ENCODE results near the gene SAMD5. TPM values are rescaled to one million over a fixed set of nuclear protein-coding genes. Genes with fewer than 3 reads are reported as not detected.
"Not testable (repeated sequence)": the region's sequence is repeated elsewhere in the genome, so short reads cannot be mapped to it uniquely, and the experiment has no call there.

The SAMD5 gene
- total and polyA plus RNA-seq, 9 of the 15 experiments (the other 6 are each of a cell fraction or from before 2014, with no cell fraction given) = 0.15 to 0.91 (median 0.55) TPM

GRCh38 chr6:147542436-147542835, 33.9 kb downstream of the SAMD5 start:
- in situ Hi-C loops (cut with MboI); H3K36me3 ChIP-seq (ENCODE audit: control insufficient read depth, insufficient read depth, low read length); H3K9me3 ChIP-seq (replicated peaks; ENCODE audit: control insufficient read depth, insufficient read depth, low read depth, low read length); H3K9me1 ChIP-seq (ENCODE audit: control insufficient read depth, insufficient read depth, low read length); POLR2A ChIA-PET; H4K20me1 ChIP-seq (replicated peaks; ENCODE audit: control insufficient read depth, insufficient read depth, low read length); CTCF ChIA-PET (ENCODE audit: low intra/inter-chr PET ratio); intact Hi-C loops (cut with micrococcal nuclease); H3K9ac ChIP-seq (ENCODE audit: insufficient read depth in 1 of 2, low read depth in 2 of 2, low read length in 2 of 2); H3K4me3 ChIP-seq; BruUV-seq (replicated peaks); H3K27me3 ChIP-seq (ENCODE audit: control insufficient read depth in 2 of 2, insufficient read depth in 2 of 2, low read length in 2 of 2); H3K79me2 ChIP-seq (ENCODE audit: control insufficient read depth, insufficient read depth, low read length); TF ChIP-seq REST (CRISPR knock-in tag; IDR thresholded peaks at IDR 0.05; ENCODE audit: low read depth): not testable (repeated sequence)
- ATAC-seq (peak; percentile 59), DNase-seq (ENCODE audit: extremely low read depth in 1 of 4, low spot score in 3 of 4) (peak in 1 of 4 experiments; percentile 27), FAIRE-seq (peak; percentile 73)
- Histone ChIP-seq H3K4me2 (ENCODE audit: insufficient read depth, low read length) (peak overlapping the region; percentile 35), H3K27ac (ENCODE audit: extremely low read depth, low read depth, low read length) (peak overlapping the region; percentile 63), H3K4me1 (replicated peaks in 1 of 2; ENCODE audit: control insufficient read depth in 2 of 2, insufficient read depth in 2 of 2, low read length in 2 of 2) (peaks cover 3 to 13% of the 10 kb centered on the region in 2 experiments; a peak in 3 of 5 replicates), H2AFZ (ENCODE audit: low read depth, low read length) (peak overlapping the region; percentile 71)
- WGBS (ENCODE audit: insufficient coverage, low coverage, missing lambda C conversion rate) = 6% methylated on average over 4 of the region's 4 CpGs
- TF ChIP-seq MAFK (IDR thresholded peaks at IDR 0.05; ENCODE audit: low read length) (peak; percentile 43; the same call in 1 of the 2 replicates), VEZF1 (CRISPR knock-in tag; IDR thresholded peaks at IDR 0.05) (peak; percentile 37; the same call in 1 of the 2 replicates), ARID1B (IDR thresholded peaks at IDR 0.05) (peak; percentile 71), REST (IDR thresholded peaks at IDR 0.05; ENCODE audit: borderline replicate concordance) (peak; percentile 61), CC2D1A (IDR thresholded peaks at IDR 0.05) (0 out of 2 replicates have a peak, but pooled peaks have one; percentile 24), GATAD2A (IDR thresholded peaks at IDR 0.05) (peak; percentile 15; the same call in 1 of the 2 replicates), TFAP4 (CRISPR knock-in tag; IDR thresholded peaks at IDR 0.05; ENCODE audit: borderline replicate concordance) (peak; percentile 53; the same call in 1 of the 2 replicates), FOSL1 (tag; conservative IDR thresholded peaks at IDR 0.05) (peak; percentile 64; the same call in 1 of the 2 replicates), MAFG (tag; conservative IDR thresholded peaks at IDR 0.05) (peak; percentile 90), PKNOX1 (IDR thresholded peaks at IDR 0.05) (peak; percentile 81), NRF1 (conservative IDR thresholded peaks at IDR 0.05 in 1 of 2, IDR thresholded peaks at IDR 0.05 in 1 of 2) (0 out of 4 replicates have a peak, but pooled peaks of 1 of the 2 experiments have one; percentile 14)

Data from K562 (cell line).